BJ (cell line): ENCODE measurements around the gene TMEM53. TPM values are rescaled to one million over a fixed set of nuclear protein-coding genes. Genes with fewer than 3 reads are reported as not detected.
A peak's percentile ranks its signal among the peaks of the same experiment; 100 is the strongest.

Experiments used
- CTCF ChIA-PET: fragments of 350-600 bp; formaldehyde crosslinking; extraction: SDS; loops from one replicate; lab custom pipeline; 2021; ENCODE audit warnings: antibody characterized with exemption, inconsistent platforms; lab: Yijun Ruan, JAX
- POLR2A ChIA-PET: fragments of 300-600 bp; sonication (Branson Sonifier 250); formaldehyde crosslinking; extraction: SDS; loops from one replicate; lab custom pipeline; 2021; ENCODE audit warnings: antibody characterized with exemption; lab: Charles Lee
- DNase-seq: peaks from one replicate; pipeline ENCODE4 v3.0.0-alpha.2; 2011; ENCODE audit warnings: low read depth
- H3K27me3 ChIP-seq: 2 replicates; pipeline ENCODE4 v1.6.0; 2011; ENCODE audit warnings: low read length; ENCODE audit not compliant: control insufficient read depth, insufficient read depth
- H3K36me3 ChIP-seq: 2 replicates; pipeline ENCODE4 v1.5.1; 2011; ENCODE audit warnings: low read length; ENCODE audit not compliant: control insufficient read depth, insufficient read depth
- H3K4me3 ChIP-seq: 2 replicates; pipeline ENCODE4 v1.5.1; 2011; ENCODE audit warnings: low read depth, mild to moderate bottlenecking, control low read depth, low read length
- CTCF ChIP-seq: IDR thresholded peaks from 2 replicates; pipeline ENCODE4 v1.5.1; 2011; ENCODE audit warnings: low read depth, mild to moderate bottlenecking, control low read depth, inconsistent platforms, low read length, moderate library complexity; ENCODE audit not compliant: insufficient read depth
- polyA plus RNA-seq: library from polyadenylated mRNA; depleted of rRNA; stranded (reverse); fragments of >200 nt; gene quantifications from 2 replicates; pipeline ENCODE4 v1.2.3, GENCODE V29; 2011

Gene TMEM53
- polyA plus RNA-seq, 1 experiment = 12.1 TPM

- H3K36me3 ChIP-seq = no peaks in the 10 kb centered on the region
- H3K4me3 ChIP-seq = no peak overlapping the region
- ChIA-PET POLR2A (interaction anchor here (0.6 kb wide), 1 partner anchor 1138 kb away, joined by 9 read pairs; no protein-coding TSS in a partner anchor), CTCF (interaction anchor here (1.0 to 15.2 kb wide), 7 partner anchors 10 to 119 kb away, joined by 3 to 424 read pairs (median 38); partner anchors contain the start of gene RNU5D-1)
- no peaks in the 10 kb centered on the region for H3K27me3 ChIP-seq
- TF ChIP-seq CTCF = no peak
- no peak for DNase-seq
Observed at GRCh38 chr1:44611419-44611818, 62.9 kb downstream of the TMEM53 start.

GRCh38 chr1:44610527-44611148 lies 63.6 kb downstream of the TMEM53 start:
- no peak overlapping the region for H3K4me3 ChIP-seq
- ChIA-PET CTCF (interaction anchor here (1.0 to 15.2 kb wide), 16 partner anchors 9 to 233 kb away, joined by 3 to 424 read pairs (median 10); partner anchors contain the start of gene TMEM53), POLR2A (interaction anchor here (0.6 kb wide), 1 partner anchor 1137 kb away, joined by 9 read pairs; no protein-coding TSS in a partner anchor)
- H3K27me3 ChIP-seq = no peaks in the 10 kb centered on the region
- no peak for DNase-seq
- H3K36me3 ChIP-seq = no peaks in the 10 kb centered on the region
- TF ChIP-seq CTCF = no peak

- TF ChIP-seq CTCF = no peak
- Histone ChIP-seq H3K27me3 (no peaks in the 10 kb centered on the region), H3K36me3 (no peaks in the 10 kb centered on the region), H3K4me3 (no peak overlapping the region)
- POLR2A ChIA-PET = no interaction called here
- no peak for DNase-seq
- CTCF ChIA-PET = interaction anchor here (1.0 to 15.2 kb wide), 26 partner anchors 8 to 385 kb away, joined by 3 to 424 read pairs (median 7); partner anchors contain the start of gene TMEM53
Observed at GRCh38 chr1:44609768-44610526, 64.3 kb downstream of the TMEM53 start.

- peak; percentile 81 for TF ChIP-seq CTCF
- ChIA-PET POLR2A (no interaction called here), CTCF (interaction anchor here (0.9 to 15.2 kb wide), 25 partner anchors 8 to 384 kb away, joined by 3 to 424 read pairs (median 7); partner anchors contain the start of gene TMEM53)
- H3K27me3 ChIP-seq = peaks cover 3% of the 10 kb centered on the region; the same call in 1 of the 2 replicates
- no peaks in the 10 kb centered on the region for H3K36me3 ChIP-seq
- H3K4me3 ChIP-seq = no peak overlapping the region
- no peak for DNase-seq
Observed at GRCh38 chr1:44609412-44609767, 64.9 kb downstream of the TMEM53 start.

- POLR2A ChIA-PET = no interaction called here
Observed at GRCh38 chr1:44608141-44608540, 66.1 kb downstream of the TMEM53 start.

More at GRCh38 chr1:44608141-44608540, 66.1 kb downstream of the TMEM53 start:
- CTCF ChIA-PET = interaction anchor here (0.9 to 15.2 kb wide), 14 partner anchors 9 to 601 kb away, joined by 3 to 424 read pairs (median 11); partner anchors contain the start of gene TMEM53
- DNase-seq = no peak
- no peak overlapping the region for H3K4me3 ChIP-seq
- peaks cover 3% of the 10 kb centered on the region for H3K27me3 ChIP-seq
- H3K36me3 ChIP-seq = no peaks in the 10 kb centered on the region
- 0 out of 2 replicates have a peak, but pooled peaks have one; percentile 18 for TF ChIP-seq CTCF
